ENCODE data around the gene FOXL3.

FOXL3 gene

GRCh38 chr7:256461-256940 is 33.5 kb upstream of the FOXL3 start:
- H3K9me3 ChIP-seq (ENCODE audit: control insufficient read depth, insufficient read depth, low read depth, low read length): no peaks in the 10 kb centered on the region; the same call in 1 of the 2 replicates
- ChIA-PET CTCF (interaction anchor here (0.5 kb wide), 1 partner anchor 15 kb away, joined by 3 read pairs; no protein-coding TSS in a partner anchor), POLR2A (no interaction called here)
- H3K4me3 ChIP-seq (ENCODE audit: low read depth, low read length): no peak overlapping the region
- peaks cover 3 to 24% of the 10 kb centered on the region in 2 experiments; a peak in 2 of 3 replicates for H3K36me3 ChIP-seq (ENCODE audit: control insufficient read depth in 2 of 2, insufficient read depth in 1 of 2, low read length in 2 of 2)
- no peak overlapping the region for H3K27ac ChIP-seq (ENCODE audit: extremely low read depth, low read depth, low read length)
- no peaks in the 10 kb centered on the region for H3K4me1 ChIP-seq (ENCODE audit: control insufficient read depth, insufficient read depth, low read length)
- TF ChIP-seq ZNF555 (tag by site-specific recombination; conservative IDR thresholded peaks at IDR 0.05) (no peak), PRDM2 (tag by site-specific recombination; IDR thresholded peaks at IDR 0.05; ENCODE audit: borderline replicate concordance) (no peak)

GRCh38 chr7:256981-257646 is 32.9 kb upstream of the FOXL3 start:
- Histone ChIP-seq H3K9me3 (ENCODE audit: control insufficient read depth, insufficient read depth, low read depth, low read length) (no peaks in the 10 kb centered on the region; the same call in 1 of the 2 replicates), H3K27ac (ENCODE audit: extremely low read depth, low read depth, low read length) (no peak overlapping the region), H3K4me1 (ENCODE audit: control insufficient read depth, insufficient read depth, low read length) (no peaks in the 10 kb centered on the region), H3K4me3 (ENCODE audit: low read depth, low read length) (no peak overlapping the region), H3K36me3 (ENCODE audit: control insufficient read depth in 2 of 2, insufficient read depth in 1 of 2, low read length in 2 of 2) (peaks cover 3 to 24% of the 10 kb centered on the region in 2 experiments; a peak in 2 of 3 replicates)
- CTCF ChIA-PET: no interaction called here
- POLR2A ChIA-PET: no interaction called here
- TF ChIP-seq ZNF785 (tag by site-specific recombination; IDR thresholded peaks at IDR 0.05) (no peak), SETDB1 (IDR thresholded peaks at IDR 0.05; ENCODE audit: insufficient read length, low read length) (no peak), ZNF529 (tag by site-specific recombination; IDR thresholded peaks at IDR 0.05; ENCODE audit: insufficient replicate concordance) (no peak)

- POLR2A ChIA-PET: no interaction called here
- CTCF ChIA-PET: no interaction called here
- Histone ChIP-seq H3K4me1 (ENCODE audit: control insufficient read depth, insufficient read depth, low read length) (no peaks in the 10 kb centered on the region), H3K36me3 (ENCODE audit: control insufficient read depth in 2 of 2, insufficient read depth in 1 of 2, low read length in 2 of 2) (peaks cover 3 to 24% of the 10 kb centered on the region in 2 experiments; a peak in 2 of 3 replicates), H3K9me3 (ENCODE audit: control insufficient read depth, insufficient read depth, low read depth, low read length) (no peaks in the 10 kb centered on the region; the same call in 1 of the 2 replicates), H3K27ac (ENCODE audit: extremely low read depth, low read depth, low read length) (no peak overlapping the region), H3K4me3 (ENCODE audit: low read depth, low read length) (no peak overlapping the region)
- TF ChIP-seq EGR2 (tag by site-specific recombination; IDR thresholded peaks at IDR 0.05; ENCODE audit: low read depth) (no peak), GLIS1 (tag by site-specific recombination; IDR thresholded peaks at IDR 0.05) (no peak), GLIS2 (tag by site-specific recombination; IDR thresholded peaks at IDR 0.05) (no peak), ZSCAN5A (tag by site-specific recombination; IDR thresholded peaks at IDR 0.05) (no peak), RBAK (tag by site-specific recombination; IDR thresholded peaks at IDR 0.05) (no peak), TRIM28 (IDR thresholded peaks at IDR 0.05; ENCODE audit: borderline replicate concordance, low read length) (no peak), PRDM2 (tag by site-specific recombination; IDR thresholded peaks at IDR 0.05; ENCODE audit: borderline replicate concordance) (no peak), ZNF701 (tag by site-specific recombination; IDR thresholded peaks at IDR 0.05) (no peak), ZNF654 (tag by site-specific recombination; IDR thresholded peaks at IDR 0.05; ENCODE audit: low read depth) (no peak), ZSCAN23 (tag by site-specific recombination; IDR thresholded peaks at IDR 0.05) (no peak), ZNF544 (tag by site-specific recombination; IDR thresholded peaks at IDR 0.05) (no peak), ZFP3 (tag by site-specific recombination; IDR thresholded peaks at IDR 0.05; ENCODE audit: low read depth) (no peak), SP2 (tag by site-specific recombination; IDR thresholded peaks at IDR 0.05) (no peak), ZNF121 (tag by site-specific recombination; IDR thresholded peaks at IDR 0.05) (no peak)
Observed at GRCh38 chr7:257647-257992, 32.4 kb upstream of the FOXL3 start.
